KOPT-K1 (cell line): ENCODE data around the gene ZNF526.
A peak's percentile ranks its signal among the peaks of the same experiment; 100 is the strongest.

Source experiments
- H3K27ac ChIP-seq: fragments of 200-600 bp; sonication (generic); 2 replicates; pipeline ENCODE4 v1.5.1; 2016; ENCODE audit warnings: antibody characterized with exemption, mild to moderate bottlenecking, low read depth, low read length; ENCODE audit not compliant: poor library complexity, severe bottlenecking
- H3K36me3 ChIP-seq: fragments of 200-600 bp; sonication (generic); 2 replicates; pipeline ENCODE4 v1.5.1; 2017; ENCODE audit warnings: antibody characterized with exemption, mild to moderate bottlenecking, low read length, moderate library complexity; ENCODE audit not compliant: insufficient read depth
- H3K9me3 ChIP-seq: fragments of 200-600 bp; sonication (generic); 2 replicates; pipeline ENCODE4 v1.5.1; 2017; ENCODE audit warnings: antibody characterized with exemption, low read length, mild to moderate bottlenecking; ENCODE audit not compliant: insufficient read depth, poor library complexity, severe bottlenecking

Gene ZNF526

DNA sequence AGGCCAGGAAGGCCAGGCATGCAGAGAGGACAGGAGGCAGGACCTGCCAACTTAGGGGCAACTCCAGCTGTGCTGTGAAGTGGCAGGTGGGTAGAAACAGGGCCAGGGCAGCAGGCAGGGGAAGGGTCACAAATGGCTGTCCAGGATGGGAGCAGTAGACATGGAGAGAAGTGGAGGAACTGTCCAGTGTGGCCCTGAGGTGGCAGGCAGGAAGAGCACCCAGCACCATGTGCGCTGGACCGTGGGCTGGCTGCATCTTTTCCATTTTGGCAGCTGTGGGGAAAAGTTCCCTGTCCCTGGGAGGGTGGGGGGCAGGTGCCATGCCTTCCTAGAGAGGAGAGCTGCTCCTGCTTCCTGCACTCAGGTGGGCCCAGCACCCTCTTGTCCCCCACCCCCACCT lies 16.4 kb upstream of the ZNF526 start:
- peaks cover 65% of the 10 kb centered on the region for H3K36me3 ChIP-seq
- no peaks in the 10 kb centered on the region for H3K9me3 ChIP-seq
- H3K27ac ChIP-seq = no peak overlapping the region

DNA sequence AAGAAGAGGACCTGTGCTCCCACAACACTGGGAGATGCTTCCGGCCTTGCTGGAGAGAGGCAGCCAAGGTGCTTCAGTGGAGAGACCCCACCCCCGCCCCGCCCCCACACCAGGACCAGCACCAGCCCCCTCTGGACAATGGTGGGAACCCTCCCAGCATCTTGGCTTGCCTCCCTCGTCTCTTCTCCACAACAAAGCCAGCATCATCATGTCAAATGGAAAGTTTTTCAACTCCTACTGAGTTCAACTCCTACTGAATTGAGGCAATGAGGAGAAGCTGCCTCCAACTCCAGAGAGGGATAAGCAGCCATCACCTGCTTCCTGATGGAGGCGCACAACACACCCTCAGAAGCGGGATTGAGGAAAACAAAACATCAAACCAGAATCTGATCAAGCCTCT lies 15.4 kb upstream of the ZNF526 start:
- Histone ChIP-seq H3K36me3 (peaks cover 75% of the 10 kb centered on the region), H3K27ac (no peak overlapping the region), H3K9me3 (no peaks in the 10 kb centered on the region)

DNA sequence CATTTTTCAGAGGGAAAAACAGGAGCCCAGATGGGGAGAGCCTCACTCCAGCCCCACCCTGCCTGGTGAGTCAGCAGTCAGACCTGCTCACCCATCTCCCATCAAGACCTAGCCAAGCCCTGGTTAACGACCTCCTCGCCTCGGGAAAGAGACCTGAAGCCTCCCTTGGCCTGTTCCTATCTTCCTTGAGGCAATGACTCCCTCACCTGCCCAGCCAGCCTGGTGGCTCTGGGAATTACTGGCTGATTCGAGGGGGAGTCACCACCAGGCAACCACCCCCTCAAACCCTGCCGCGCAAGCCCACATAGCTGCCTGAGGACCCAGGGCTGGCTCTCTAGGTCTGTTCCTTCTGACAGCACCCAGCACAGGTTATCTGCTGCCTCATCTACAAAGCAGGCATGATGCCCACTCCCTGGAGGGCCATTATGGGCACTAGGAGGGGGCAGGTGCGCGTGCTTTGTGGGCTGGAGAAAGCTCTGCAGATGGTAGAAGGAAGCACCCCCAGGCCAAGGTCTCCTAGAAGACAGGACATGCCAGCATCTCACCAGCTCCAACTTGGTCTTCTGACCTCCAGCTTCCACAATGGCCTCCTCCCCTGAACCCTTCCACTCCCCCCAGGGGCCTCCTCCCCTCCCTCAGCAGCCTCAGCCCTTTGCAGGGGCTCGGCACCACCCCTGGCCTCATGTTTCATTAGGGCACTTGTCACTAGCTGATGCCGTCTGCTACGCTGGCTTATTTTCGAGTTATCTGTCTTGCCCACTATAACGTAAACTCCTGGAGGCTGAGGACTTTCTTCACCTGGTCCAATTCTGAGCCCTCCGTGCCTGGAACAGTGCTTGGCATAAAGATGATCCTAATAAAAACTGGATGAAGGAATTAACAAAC lies 13.0 kb upstream of the ZNF526 start:
- peak overlapping the region; percentile 56 for H3K27ac ChIP-seq
- no peaks in the 10 kb centered on the region for H3K9me3 ChIP-seq
- peaks cover 88% of the 10 kb centered on the region for H3K36me3 ChIP-seq

DNA sequence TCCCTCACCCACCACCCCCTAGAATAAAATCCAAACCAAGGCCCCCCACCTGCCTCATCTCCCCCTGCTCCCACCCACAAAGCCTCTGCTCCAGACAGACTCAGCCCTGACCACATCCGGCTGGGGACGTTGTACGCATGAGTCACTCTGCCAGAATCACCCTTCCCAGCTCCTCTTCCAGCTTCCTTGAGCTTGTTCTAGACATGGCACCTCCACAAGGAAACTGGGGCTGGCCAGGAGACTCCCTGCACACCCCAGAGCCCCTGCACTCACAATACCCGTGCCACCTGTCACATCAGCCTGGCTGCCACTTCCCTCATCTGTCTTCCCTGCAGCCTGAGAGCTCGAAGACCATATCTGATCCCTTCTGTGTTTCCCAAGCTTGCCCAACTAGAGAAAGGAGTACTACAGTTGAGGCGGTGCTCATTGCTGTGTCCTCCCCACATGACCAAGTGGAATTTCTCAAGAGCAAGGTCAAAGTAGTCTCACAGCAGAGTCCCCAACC lies 12.3 kb upstream of the ZNF526 start:
- H3K36me3 ChIP-seq = peaks cover 85% of the 10 kb centered on the region
- peak overlapping the region; percentile 56 for H3K27ac ChIP-seq

DNA sequence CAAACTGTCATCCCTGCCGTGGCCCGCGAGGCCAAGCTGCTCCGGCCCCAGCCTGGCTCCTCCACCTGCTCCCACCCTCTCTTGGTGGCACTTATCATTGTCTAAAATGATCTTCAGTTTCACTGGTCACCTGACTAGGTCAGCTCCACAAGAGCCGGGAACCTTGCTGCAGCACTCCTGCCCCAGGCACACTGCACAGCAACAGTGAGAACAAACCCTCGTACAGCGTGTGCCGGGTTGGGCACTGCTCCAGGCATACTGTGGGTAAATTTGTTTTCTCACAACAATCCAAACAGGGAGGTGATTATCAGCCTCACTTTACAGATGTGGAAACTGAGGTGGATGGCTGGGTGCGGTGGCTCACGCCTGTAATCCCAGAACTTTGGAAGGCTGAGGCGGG lies 11.5 kb upstream of the ZNF526 start:
- no peaks in the 10 kb centered on the region for H3K9me3 ChIP-seq
- H3K27ac ChIP-seq = peak overlapping the region; percentile 56
- peaks cover 86% of the 10 kb centered on the region for H3K36me3 ChIP-seq

More for the DNA sequence above, 12.3 kb upstream of the ZNF526 start:
- H3K9me3 ChIP-seq = no peaks in the 10 kb centered on the region

DNA sequence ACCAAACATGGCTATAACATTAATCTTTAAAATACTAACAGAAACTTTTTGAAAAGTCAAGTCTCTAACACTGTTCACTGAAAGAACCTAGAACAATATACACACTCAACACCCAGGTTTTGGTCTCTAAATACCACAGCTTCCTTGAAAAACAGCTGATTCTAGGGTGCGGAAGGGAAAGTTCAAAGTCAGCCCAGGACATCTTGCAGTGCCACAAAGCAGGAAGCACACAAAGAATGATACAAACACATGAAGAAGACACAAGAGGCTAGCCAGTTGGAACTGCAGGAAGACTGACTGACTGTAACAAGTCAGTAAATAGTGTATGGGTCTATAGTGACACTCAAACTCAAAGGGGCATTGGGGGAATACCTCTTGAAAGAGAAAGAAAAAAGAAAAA lies 7.2 kb upstream of the ZNF526 start:
- H3K27ac ChIP-seq = no peak overlapping the region
- no peaks in the 10 kb centered on the region for H3K9me3 ChIP-seq
- peaks cover 68% of the 10 kb centered on the region for H3K36me3 ChIP-seq

DNA sequence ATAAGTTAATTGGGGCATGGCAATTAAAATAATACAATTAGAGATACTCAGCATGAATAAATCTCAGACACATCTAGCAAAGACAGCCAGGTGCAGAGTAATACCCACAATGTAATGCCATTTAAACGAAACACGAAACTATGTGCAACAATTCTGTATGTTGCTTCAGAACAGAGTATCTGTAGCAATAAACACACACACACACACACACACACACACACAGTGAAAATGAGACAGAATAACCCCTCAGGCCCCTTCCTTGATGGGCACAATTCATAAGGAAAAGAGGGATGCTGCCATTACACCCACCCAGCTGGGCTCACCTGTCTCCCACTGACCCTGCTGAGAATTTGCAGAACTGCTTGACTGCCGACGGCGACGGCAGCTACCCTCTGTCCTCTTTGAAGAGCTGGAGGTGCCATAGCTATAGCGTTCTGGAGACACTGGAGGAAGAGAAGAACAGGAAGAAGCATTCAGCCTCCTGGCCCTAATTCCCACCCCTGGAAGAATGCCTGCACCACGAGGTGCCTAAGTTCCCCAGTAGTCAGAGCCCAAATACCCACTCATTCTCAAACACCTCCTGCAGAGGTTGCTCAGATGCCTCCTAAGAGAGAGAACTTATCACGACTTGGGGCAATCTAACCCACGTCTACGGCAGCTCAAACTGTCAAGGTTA lies 5.2 kb upstream of the ZNF526 start:
- H3K36me3 ChIP-seq = peaks cover 47% of the 10 kb centered on the region
- H3K27ac ChIP-seq = no peak overlapping the region
- no peaks in the 10 kb centered on the region for H3K9me3 ChIP-seq

DNA sequence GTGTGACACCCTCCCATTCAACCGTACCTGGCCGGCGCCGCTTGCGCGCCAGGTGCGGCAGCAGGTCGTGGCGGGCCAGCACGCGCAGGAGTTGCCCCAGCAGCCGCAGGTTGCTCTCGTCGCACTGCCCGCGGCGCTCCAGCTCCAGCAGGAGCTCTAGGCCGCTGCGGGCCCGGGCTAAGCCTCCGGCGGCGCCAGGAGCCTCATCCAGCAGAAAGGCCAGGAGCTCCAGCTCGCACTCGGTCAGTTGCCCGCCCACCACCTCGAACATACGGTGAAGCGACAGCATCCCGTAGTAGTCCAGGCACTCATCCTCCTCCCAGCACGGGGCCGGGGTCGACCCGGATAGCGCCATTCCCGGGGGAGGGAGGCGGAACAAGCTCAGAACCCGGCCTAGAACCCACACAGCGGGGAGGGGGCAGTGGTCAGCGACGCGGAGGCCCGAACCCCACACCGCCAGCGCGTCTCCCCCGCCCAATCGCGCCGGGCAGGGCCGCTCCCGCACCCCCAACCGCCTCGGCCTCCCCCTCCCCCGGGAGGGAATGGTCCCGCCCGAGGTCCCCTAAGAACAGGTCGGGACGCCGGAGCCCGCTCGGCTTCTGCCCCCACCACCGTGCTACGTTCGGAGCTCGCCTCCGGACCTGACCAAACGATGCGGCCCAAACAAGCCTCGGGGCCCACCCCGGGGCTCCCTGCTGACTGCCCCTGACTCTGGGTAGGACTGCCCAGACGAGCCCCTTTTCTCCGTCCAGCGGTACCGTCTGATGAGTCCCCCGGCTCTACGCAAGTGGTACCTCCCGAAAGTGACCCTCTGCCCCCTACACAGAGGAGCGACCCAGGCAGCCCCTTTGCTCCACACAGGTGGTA lies 3.2 kb upstream of the ZNF526 start:
- Histone ChIP-seq H3K9me3 (no peaks in the 10 kb centered on the region), H3K27ac (peak overlapping the region; percentile 62), H3K36me3 (peaks cover 35% of the 10 kb centered on the region)

DNA sequence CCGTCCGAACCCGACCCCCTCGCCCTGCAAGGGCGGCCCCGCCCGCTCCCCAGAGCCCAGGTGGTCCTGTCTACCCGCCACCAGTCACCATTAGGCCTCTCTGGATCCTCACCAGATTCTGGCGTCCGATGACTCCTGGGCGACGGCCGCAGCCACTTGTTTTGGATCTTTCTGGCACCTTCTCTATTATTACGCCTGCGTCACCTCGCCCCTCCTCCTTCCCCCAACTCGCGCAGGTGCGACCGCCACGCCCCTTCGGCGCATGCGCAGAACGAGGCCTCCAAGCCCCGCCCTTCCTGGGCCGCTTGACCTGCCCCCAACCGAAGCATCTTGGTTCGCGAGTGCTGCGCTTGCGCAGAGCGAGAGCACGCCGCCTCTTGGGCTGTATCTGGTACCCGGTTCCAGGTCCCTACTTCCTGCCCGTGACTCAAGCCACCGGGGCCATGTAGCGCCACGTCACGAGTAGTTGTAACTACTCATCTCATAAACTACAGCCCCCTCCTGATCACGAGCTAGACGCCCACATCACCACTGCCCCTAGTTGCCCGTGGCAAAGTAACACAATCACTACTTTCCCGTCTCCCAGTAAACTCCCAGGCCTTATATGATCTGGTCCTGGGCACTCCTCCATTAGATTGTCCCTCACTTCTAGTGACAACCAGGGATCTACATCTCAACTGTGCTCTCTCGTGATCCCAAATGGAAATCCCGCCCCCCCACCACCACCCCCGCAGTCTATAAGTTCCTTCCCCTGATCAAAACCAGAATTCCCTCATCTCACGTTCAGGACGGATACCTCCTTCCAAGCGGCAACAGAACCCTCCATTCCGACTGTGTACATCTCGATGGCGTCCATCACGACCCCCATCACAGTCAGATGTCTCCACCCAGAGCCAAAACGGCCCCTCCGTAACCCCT lies 2.3 kb upstream of the ZNF526 start, which contains the start of gene DEDD2:
DEDD2 (minus strand) TSS at position 158 of the 918 bp plus-strand sequence. CDS start 670 bp downstream, outside the sequence.
- Histone ChIP-seq H3K27ac (peak within 1 kb of the TSS; percentile 62), H3K36me3 (peaks cover 41% of the 10 kb centered on the region), H3K9me3 (no peaks in the 10 kb centered on the region)

DNA sequence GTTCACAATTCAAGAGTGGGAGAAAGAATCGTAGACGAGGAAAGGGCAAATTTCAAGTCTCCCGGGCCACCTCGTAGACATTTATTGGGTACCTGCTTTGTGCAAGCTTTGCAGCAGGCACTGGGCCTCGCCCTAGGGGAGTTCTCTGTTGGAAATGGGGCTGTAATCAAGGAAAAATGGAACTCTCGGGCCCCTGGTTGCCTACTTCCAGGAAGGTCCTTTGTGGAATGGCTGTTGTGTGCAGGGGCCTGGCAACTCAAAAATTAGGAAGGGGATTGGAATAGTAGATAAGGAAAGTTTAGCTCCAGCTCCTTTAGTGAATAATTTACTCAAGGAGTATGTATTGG lies 612 bp downstream of the ZNF526 start:
- Histone ChIP-seq H3K27ac (peak overlapping the region; percentile 72), H3K9me3 (no peaks in the 10 kb centered on the region), H3K36me3 (peaks cover 35% of the 10 kb centered on the region)

DNA sequence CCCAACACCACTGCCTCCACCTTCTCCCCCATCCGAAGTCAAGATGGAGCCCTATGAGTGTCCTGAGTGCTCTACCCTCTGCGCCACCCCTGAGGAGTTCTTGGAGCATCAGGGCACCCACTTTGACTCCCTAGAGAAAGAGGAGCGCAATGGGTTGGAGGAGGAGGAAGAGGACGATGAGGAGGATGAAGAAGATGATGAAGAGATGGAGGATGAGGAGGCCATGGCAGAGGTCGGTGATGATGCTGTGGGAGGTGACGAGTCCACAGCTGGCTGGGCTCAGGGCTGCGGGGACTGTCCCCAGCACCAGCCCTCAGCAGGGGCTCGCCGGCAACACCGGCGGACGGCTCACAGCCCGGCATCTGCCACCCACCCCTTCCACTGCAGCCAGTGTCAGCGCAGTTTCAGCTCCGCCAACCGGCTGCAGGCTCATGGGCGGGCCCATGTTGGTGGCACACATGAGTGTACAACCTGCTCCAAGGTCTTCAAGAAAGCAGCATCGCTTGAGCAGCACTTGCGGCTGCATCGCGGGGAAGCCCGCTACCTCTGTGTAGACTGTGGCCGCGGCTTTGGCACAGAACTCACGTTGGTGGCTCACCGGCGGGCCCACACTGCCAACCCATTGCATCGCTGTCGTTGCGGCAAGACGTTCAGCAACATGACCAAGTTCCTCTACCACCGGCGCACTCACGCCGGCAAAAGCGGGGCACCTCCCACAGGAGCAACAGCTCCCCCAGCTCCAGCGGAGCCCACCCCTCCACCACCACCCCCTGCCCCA lies 5.0 kb downstream of the ZNF526 start:
- no peaks in the 10 kb centered on the region for H3K9me3 ChIP-seq
- peaks cover 76% of the 10 kb centered on the region for H3K36me3 ChIP-seq
- H3K27ac ChIP-seq = no peak overlapping the region

DNA sequence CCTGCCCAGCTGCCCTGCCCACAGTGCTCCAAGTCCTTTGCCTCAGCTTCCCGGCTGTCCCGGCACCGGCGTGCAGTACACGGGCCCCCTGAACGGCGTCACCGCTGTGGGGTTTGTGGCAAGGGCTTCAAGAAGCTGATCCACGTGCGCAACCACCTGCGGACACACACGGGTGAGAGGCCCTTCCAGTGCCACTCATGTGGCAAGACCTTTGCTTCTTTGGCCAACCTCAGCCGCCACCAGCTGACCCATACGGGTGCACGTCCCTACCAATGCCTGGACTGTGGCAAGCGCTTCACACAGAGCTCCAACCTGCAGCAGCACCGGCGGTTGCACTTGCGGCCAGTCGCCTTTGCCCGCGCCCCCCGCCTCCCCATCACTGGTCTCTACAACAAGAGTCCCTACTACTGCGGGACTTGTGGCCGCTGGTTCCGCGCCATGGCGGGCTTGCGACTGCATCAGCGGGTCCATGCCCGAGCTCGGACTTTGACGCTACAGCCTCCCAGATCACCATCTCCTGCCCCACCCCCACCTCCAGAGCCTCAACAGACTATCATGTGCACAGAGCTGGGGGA lies 5.7 kb downstream of the ZNF526 start:
- peaks cover 83% of the 10 kb centered on the region for H3K36me3 ChIP-seq
- H3K27ac ChIP-seq = no peak overlapping the region
- no peaks in the 10 kb centered on the region for H3K9me3 ChIP-seq

DNA sequence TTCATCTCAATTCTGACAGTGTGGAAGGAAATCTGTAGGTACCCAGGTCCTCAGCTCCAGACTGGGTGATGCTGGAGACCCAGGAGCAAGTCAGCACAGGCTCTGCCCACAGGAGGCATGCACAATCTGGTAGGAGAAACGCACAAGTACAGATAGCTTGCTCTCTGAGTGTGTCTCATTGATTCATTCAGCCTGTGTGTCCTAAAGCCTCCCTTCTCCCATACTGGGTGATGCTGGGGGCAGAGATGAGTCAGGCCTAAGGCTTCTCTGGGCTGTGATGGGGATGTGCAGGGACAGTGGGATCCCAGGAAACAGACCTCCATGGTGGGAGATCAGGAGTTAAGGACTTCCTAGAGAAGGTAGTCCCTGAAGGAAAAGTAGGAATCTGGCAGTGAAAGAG lies 6.8 kb downstream of the ZNF526 start:
- H3K9me3 ChIP-seq = no peaks in the 10 kb centered on the region
- H3K36me3 ChIP-seq = peaks cover 94% of the 10 kb centered on the region
- H3K27ac ChIP-seq = no peak overlapping the region
